NCI-H1930 (cell line): ENCODE results near the gene ADAM12.
"Not testable (repeated sequence)": the region's sequence is repeated elsewhere in the genome, so short reads cannot be mapped to it uniquely, and the experiment has no call there.

Experiments used
- DNase-seq, 2 experiments: peaks; one replicate each; lab custom pipeline; 2025; lab: John Stamatoyannopoulos, UW

ADAM12 gene

DNA sequence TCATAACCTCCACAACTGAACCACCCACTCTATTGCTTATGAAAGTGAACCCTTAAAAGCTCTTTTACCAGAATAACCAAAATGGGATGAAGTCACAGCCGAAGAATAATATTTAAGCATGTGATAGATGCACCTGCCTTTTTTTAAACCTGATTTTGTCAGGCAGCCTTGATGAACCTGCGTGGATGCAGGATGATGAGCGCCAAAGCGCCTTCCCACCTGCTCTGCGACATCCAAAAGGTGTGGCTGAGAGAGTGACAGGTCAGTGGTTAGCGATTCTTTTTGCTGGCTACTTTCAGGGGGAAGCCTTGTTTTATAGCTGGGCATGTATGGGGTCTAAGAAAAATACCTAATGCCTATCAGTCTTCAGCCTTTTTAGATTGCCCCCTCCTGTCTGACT is 334.1 kb downstream of the ADAM12 start:
- DNase-seq: no peak

DNA sequence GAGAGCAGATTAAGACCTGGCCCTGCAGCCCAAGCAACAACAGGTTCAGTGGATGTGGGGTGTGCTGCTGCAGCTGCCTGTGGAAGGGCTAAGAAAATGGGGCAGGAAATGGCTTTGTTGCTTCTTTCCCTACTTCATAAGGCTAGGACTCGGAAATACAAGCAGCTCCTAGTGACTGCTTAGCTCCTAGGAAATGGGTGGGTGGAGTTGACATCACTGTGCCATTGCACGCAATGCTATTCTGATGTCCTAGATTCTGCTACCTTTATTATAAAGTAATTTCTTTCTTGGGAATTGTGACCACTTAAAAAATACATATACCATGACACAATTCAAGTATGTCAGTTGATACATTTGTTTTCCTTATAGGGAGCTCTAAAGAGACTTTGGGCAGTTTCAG is 336.1 kb downstream of the ADAM12 start:
- DNase-seq: no peak

DNA sequence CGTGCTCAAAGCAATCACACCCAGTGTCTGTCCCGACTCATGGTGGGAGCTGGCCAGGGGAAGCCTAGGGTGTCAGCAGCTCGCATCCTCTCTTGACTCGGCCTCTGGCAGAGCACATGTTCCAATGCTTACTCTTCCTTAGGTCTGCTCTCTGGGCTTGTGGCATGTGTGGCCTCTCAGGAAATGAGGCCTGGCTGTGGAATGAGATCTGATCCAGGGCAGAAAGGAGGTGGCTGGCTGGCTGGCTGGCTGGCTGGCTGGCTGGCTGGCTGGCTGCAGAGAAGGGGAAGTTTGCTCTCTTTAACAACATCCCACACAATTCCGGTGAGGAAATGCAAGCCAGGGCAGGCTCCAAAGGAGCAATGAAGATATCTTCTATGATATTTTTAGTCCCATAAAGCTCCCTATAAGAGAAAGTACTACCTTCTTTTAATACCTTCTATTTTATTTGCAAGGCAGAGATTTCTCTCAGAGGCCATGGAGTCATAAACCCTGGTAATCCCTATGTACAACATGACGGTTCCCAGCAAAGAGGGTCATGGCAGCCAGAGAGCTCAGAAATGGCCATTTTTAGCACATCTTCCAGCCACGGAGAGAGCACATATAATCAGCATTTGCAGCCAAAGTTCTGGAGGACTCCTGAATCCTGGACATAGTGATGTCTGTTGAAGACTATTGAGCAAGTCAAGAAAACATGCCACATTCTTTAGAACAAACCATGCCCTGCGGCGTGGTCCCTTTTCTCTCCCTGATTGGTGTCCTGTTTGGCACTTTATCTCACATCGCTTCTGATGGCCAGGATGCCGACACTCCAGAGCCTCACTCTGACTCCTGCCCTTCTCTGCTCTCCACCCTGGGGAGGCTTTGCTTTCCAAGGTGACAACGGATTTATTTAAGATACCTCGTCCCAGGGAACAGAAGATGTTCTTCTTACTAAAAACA is 338.2 kb downstream of the ADAM12 start:
- DNase-seq: no peak

DNA sequence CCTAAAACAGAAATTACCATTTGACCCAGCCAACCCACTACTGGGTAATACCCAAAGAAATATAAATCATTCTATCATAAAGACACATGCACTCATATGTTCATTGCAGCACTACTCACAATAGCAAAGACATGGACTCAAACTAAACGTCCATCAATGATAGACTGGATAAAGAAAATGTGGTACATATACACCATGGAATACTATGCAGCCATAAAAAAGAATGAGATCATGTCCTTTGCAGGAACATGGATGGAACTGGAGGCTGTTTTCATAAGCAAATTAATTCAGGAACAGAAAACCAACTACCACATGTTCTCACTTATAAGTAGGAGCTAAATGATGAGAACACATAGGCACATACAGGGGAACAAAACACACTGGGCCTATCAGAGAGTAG is 340.5 kb downstream of the ADAM12 start:
- DNase-seq: not testable (repeated sequence)

DNA sequence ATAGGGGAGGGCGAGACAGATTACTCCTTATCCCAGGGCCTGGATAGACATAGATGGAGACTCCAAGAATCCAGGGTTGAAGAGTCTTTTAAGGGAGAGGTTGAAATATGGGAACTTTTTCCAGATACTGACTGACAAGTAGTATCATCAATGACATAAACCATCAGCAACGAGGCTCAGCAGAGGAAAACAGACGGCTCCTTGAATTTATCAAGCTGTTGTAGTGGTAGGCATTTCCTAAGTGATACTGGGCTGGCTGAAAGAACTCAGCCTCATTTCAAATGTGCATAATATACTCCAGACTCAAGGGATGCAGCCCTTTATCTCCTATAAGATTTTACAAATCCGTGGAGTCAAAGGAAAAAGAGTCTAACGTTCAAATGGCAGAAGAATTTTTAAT is 341.4 kb downstream of the ADAM12 start:
- DNase-seq: no peak

DNA sequence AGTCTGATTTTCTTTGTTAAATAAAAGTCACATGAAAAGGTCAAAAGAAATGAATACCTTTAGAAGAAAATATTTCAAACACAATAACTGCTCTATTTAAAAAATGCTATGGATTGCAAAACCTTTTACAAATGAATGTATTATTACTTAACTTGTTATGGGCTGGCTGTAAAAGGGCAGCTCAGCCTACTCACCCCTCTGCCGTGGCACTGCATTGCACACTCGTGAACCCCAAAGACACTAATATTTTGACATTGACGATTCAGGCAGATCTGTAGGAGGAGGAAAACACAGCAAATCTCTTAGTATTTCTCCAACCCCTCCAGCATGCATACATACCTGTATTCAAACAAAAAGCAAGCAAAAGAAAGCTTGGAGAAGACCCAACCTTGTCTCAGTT is 342.4 kb downstream of the ADAM12 start:
- no peak for DNase-seq

DNA sequence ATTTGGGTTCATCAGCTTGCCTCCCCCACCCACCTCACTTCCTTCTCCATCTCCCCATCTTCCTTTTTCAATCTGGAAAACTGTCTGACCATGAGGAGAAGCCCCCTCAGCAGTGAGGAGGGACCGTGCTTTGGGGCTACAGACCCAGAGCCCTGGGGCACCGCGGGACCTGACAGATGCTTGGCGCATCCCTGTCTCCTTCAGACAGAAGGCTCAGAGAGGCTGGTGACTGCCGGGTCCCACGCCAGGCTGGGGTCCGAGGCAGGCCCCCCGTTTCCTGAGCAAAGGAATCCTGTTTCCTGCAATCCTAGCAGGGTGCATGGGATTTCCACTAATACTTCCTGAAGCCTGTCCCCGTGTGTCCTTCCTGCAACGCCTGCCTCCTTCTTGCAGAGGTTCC is 344.9 kb downstream of the ADAM12 start:
- no peak for DNase-seq

DNA sequence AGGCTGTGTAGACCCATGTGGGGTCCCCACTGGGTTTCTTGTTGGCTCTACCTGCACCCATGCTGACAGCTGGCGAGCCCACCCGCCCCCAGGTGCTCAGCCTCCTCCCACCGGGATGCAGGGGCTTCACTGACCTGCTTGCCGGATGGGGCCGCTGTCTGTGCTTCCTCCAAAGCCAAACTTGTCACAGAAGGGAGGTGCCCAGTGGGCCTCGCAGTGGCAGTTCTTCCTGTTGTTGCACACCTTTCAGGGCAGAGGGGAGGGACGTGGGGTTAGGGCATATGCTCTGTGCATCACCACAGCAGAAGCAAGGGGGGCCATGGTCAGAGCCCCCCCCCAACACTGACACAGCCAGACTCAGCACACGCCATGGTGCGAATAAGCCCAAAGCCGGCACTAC is 345.4 kb downstream of the ADAM12 start:
- no peak for DNase-seq

DNA sequence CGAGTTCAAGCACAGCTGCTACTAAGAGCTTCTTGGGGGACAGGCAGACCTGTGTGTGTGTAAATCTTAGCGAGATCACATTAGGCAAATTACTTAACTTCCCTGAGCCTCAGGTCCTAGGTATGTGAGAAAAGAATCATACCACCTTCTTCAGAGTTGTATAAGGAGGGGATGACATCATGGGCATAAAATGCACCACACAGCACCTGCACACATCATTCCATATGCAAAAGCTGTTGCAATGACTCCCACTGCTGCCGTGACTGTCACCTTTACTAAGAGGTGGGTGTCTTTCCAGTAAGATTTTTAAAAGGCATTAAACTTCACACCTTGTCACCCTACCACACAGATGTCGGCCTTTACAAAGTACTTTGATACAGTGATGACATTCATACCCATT is 345.9 kb downstream of the ADAM12 start:
- no peak for DNase-seq

DNA sequence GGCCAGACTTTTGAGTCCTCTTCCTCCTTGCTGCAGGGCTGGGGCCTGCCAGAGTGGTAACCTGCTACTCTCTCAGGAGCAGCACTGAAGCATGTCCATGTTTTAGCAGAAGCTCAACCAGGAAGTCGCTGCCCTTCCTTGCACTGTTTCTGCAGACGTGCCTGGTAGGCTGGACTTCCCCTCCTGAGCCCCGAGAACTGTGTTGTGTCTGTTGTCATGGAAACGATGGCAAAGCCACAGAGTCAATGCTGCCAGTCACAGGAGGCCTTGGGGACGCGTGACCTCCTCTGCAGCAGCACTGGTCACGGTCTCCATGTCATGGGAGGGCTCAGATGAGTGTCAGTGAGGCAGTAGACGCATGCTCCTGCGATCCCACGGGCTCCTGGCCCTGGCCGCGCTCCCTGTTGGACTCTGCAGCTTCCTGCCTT is 346.5 kb downstream of the ADAM12 start:
- no peak for DNase-seq

DNA sequence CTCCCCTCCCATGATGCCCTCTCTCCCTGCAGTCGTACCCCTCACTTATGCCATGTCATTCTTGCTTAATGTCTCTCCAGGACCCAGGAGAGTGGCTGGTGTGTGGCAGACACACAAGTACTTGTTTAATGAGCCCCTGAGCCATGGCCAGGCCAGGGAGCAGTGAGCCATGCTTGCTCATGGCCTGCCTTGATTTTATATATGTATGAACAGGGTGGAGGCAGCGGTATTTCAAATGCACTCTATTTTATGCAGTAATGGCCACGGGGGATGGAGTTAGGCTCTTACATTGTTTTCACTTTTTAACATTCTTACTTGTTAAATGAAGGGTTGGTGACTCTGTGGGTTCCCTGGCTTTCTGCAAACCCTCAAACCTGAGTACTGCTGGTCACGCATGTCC is 347.2 kb downstream of the ADAM12 start:
- DNase-seq: no peak

DNA sequence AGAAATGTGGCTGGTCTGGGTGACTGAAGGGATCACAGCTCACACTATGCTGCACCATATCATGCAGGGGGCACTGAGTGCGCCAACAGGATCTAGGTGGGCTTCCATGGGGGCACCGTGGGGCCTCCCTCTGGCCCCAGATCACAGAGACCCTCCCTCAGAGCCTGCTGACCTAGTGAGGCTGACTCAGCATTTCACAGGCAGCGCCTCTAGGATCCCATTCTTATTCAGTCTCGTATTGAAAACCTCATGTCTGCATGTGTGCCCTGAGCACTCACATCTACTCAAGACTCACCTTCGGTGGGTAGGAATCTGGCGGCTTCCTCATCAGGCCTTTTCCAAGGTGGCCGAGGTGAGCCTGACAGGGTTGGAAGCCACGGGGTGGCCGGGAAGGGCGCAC is 350.3 kb downstream of the ADAM12 start:
- DNase-seq: no peak

DNA sequence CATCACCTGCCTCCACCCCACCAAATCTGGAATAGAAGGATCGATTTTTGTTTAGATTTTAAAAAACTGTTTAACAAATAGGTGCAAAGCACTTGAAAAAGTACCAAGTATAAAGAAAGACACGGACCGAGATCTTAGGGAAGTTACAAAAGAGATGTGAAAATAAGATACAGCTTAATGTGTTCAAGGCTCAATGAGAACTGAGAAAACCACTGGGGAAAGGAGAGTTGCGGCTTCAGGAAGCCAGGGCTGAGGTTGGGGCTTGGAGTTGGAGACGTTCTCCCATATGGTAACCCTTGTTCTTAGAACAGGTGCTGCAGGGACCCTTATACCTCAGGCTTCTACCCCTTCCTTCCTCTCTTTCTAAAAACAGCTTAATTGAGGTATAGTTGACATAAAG is 351.8 kb downstream of the ADAM12 start:
- no peak for DNase-seq

DNA sequence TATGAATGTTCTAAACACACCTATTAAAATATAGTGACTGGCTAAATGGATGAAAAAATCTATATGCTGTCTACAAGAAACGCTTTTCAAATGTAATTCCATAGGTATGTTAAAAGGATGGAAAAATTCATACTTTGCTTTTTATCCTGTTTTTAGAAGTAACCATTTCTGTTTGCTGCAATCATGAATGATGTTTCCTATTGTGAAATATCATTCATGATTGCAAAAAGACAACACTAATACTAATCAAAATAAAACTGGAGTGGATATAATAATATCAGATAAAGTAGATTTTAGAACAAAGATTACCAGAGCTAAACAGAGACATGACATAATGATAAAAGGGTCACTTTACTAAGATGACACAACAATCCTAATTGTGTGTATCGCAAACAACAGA is 353.7 kb downstream of the ADAM12 start:
- no peak for DNase-seq

DNA sequence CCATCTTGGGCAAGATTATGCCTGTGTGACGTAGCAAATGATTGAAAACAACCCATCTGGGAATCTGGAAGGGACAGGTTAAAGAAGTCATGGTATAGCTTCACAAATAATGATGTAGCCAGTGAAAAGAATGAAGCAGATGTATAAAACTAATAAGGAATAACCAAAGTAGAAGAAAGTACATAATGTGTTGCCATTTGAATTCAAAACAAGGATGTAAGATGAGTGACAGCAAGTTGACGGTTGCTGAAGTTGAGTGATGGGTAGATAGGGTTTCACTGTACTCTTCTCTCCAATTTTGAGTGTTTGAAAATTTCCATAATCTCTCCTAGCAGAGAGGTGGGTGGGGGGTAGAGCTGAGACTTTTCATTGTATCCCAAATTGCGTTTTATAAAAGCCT is 358.3 kb downstream of the ADAM12 start:
- no peak for DNase-seq

DNA sequence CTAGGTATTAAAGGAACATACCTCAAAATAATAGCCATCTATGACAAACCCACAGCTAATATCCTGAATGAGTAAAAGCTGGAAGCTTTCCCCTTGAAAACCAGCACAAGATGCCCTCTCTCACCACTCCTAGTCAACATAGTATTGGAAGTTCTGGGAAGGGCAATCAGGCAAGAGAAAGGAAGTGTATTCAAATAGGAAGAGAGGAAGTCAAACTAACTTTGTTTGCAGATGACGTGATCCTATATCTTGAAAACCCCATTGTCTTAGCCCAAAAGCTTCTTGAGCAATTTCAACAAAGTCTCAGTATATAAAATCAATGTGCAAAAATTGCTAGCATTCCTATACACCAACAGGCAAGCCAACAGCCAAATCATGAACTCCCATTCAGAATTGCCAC is 360.6 kb downstream of the ADAM12 start:
- DNase-seq: no peak

DNA sequence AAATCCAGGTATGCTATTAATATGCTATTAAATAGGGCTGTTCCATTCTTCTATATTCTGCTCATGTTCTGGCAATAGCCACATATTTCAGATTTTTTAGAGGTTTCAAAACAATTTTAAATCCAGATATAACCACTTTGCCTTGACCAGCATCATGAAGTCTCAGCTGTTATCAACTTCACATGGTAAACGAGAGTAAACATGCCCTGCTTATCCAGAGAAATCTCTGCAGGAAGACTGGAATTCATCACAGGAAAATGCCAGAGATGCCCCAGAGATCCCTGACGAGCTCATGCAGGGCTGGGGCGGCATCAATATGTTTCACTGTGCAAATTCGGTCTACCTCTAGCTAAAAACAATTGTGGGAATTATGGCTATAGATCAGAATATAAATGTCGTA is 365.4 kb downstream of the ADAM12 start:
- DNase-seq: no peak

DNA sequence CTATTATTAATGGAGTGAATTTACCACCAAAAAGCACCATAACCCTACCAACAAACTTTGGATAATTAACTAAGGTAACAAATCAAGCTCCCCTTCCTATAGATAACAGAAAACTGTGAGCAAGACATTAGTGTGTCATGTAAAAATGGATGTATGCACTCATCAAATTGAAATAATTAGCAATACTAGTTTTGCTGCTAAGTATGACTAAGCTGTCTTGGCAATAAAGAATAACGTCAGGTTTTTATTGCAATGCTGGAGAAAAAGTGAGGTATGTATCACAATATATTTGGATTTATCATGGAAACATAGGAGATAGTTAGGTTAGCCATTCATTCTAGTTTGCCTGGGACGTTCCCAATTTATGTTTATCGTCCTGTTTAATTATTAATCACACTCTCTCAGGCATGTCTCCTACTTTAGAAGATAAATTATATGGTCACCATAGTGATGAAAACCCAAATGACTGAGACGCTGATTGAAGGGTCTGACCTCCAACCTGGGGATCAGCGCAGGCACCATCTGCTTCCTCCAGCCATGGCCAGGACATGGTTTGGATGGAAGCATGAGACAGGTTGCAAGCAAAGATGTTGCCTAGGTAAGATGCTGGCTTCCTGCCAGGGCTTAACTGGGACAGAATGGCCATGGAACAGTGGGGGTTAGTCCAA is 366.3 kb downstream of the ADAM12 start:
- no peak for DNase-seq

DNA sequence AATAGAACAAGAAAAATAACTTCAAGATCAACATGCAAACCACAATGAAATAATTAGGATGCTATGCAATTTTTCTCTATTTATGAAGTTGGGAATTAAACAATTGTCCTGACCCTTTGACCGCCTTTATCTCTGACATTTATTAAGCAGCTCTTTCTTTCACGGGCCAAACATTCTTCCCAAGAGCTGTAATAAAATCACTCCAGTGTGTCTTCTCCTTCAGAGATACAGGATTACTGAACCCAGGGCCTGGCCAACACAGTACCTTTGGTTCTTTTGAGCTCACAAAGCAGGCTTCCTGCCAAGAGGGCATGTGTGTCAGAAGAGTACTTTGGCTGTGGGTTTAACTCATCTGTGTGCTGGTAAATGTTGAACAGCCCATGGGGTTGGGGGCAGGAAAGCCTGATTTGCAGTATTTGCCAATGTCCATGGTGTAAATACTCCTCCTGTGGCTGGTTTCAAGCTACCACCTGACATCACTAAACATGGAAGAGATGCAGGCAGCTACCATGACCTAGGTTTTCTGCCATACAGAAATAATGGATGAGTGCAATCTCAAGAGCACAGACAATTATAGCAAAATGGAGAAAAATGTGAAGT is 370.2 kb downstream of the ADAM12 start:
- no peak for DNase-seq

DNA sequence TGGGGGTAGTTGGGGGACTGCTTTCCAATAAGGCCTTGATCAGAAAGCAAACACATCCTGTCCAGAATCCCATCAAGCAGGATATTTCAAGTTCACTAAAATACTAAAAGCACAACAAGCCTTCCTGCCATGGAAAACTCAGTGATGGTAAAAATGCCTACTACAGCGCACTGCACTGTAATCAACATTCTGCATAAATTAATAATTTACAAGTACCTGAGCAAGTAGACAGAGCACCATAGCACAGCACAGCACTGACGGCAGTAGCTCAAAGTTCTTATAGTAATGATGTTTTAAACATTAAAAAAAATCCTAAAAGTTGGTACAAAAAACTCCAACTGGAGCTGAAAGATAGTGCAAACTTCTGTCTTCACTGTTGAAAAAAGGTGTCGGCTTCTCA is 371.4 kb downstream of the ADAM12 start:
- DNase-seq: no peak

DNA sequence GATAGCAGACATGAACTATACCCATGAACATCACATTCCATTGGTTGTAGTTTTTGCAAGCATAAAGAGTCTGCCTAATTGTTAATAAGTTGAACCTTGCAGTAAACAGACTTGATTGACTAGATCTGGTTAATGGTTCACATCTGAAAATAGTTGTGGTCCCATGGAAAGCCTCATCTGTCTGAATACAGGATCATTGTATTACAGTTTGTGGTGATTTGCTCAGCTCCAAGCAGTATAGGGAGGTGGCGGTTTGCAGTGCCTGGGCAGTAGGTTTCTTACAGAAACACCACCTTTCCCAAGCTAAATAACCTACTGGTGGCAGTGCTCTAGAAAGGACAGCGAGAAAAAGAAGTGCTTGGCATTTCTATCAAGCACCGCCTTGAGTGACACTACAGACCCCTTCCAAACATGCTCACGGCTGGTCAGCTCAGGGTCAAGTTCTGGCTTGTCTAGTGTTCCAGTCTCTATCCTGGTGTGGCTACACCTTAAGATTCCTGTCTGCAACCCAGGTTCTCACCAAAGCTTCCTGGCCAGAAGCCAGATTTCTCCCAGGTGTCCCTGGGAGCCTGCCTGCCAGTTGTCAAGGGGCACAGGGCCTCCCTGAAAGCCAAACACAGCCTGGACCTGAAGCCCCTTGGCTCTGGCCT is 372.0 kb downstream of the ADAM12 start:
- no peak for DNase-seq

DNA sequence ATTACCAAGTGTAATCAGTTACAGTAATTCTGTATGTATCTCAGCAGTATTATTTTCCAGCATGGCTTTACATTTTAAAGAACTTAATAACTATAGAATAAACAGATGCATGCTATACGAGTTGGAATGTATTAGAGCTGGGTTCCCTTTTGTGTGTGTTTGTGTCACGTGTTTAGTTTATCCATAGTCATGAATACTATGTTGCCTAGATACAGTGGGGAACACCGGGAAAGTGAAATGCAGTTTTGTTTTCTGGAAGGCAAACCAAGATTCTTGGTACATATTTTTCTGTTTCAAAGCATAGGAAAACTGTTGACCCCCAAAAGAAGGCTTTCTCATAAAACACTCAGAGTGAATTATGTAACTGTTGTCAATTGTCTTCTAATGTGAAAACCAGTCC is 372.9 kb downstream of the ADAM12 start:
- no peak for DNase-seq

DNA sequence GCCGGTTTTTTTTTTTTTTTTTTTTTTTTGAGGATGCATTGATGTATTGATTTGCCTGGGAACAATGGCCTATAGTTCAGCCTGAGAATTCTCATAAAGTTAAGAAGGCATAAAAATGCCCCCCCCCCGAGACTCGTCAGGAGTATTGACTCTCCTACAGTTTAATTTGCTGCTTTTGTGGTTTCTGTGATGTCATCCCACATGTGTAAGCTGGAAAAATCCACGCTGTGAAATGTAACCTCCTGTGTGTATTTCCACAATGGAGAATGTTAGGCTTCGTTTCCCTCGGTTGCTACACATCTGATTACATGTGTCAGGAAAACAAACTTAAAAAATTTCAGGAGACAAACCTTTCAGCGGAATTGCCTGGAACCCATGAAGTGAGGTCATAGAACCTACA is 374.0 kb downstream of the ADAM12 start:
- no peak for DNase-seq
